ENCODE results near the gene NKD1.

The NKD1 gene

DNA sequence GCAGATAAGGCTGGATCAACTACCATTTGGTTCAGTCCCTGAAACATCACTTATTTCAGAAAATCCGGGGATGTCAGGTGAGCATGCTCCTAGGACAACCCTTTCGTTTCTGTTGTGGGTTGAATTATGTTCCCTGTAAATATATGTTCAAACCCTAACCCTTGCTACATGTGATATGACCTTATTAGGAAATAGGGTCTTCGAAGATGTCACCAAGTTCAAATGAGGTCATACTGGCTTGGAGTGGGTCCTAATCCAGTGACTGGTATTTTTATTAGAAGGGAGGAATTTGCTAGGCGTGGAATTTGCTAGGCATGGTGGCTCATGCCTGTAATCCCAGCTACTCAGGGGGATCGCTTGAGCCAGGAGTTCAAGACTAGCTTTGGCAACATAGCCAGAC, 111.6 kb downstream of the NKD1 start:
- no peak for DNase-seq

DNA sequence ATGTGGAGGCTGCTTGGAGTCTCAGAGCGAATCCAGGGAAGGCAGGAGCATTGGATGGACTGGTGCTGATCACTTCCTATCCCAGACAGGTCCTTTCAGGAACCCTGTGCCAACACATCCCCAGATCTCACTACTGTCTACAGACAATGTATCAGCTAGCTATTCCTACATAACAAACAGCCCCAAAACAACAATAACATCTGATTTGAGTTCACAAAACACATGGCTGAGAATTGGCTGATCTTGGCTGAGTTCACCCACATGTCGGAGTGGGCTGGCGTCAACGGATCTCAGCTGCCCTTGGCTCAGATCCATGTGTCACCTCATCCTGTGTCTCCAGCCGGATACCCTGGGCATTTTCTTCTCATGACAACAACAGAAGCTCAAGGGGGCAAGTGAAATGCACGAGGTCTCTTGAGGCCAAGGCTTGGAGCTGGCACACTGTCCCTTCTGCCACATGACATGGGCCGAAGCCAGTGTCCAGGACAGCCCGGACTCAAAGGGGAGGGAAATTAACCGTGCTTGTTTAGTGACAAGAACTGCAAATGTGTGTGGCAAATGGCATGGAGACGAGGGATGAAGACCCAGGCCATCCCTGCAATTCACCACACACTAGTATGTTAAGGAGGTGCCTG, 114.2 kb downstream of the NKD1 start:
- DNase-seq, result no peak

DNA sequence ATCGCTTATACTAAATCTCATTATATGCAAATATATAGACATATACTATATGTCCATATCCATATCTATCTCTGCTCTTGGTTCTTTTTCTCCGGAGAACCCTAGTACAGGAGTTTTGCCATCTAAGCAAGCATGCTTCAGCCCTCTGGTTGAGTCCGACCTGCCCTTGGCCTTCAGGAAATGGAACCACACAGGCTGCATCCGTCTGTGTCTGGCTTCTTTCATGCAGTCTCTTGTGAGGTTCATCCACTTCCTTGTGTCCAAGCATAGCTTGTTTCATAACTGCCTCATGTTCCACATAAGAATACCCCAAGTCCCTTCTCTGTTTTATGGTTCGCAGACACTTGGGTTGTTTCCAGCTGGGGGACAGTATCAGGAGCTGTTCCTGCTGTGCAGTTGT, 116.1 kb downstream of the NKD1 start:
- no peak for DNase-seq

DNA sequence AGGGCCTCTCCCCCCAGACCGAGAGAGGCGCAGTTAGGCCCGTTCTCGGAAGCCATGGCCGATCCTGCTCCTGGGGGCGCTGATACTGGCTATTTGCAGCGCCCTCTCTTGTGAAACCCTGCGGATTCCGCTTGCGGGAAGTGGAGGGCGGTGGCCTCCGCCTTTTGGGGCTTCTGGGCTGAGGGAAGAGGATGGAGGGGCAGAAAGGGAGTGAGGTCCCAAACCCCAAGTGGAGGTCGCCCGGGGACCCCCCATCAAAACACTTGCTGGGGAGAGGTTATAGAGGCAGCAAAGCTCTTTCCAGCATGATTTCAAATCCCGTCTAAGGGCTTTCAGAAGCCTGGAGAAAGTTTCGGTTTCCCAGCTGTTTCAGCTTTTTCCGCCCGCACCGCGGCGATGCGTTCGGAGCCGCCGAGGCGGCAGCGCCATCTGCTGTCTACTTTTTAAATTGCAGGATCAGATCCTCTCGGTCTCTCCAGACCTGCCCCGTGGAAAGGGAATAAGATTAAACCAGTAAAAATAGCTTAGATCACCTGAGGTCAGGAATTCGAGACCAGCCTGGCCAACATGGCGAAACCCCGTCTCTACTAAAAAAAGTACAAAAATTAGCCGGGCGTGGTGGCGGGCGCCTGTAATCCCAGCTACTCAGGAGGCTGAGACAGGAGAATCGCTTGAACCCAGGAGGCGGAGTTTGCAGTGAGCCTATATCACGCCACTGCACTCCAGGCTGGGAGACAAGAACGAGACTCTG, 117.1 kb downstream of the NKD1 start:
- DNase-seq, result no peak

DNA sequence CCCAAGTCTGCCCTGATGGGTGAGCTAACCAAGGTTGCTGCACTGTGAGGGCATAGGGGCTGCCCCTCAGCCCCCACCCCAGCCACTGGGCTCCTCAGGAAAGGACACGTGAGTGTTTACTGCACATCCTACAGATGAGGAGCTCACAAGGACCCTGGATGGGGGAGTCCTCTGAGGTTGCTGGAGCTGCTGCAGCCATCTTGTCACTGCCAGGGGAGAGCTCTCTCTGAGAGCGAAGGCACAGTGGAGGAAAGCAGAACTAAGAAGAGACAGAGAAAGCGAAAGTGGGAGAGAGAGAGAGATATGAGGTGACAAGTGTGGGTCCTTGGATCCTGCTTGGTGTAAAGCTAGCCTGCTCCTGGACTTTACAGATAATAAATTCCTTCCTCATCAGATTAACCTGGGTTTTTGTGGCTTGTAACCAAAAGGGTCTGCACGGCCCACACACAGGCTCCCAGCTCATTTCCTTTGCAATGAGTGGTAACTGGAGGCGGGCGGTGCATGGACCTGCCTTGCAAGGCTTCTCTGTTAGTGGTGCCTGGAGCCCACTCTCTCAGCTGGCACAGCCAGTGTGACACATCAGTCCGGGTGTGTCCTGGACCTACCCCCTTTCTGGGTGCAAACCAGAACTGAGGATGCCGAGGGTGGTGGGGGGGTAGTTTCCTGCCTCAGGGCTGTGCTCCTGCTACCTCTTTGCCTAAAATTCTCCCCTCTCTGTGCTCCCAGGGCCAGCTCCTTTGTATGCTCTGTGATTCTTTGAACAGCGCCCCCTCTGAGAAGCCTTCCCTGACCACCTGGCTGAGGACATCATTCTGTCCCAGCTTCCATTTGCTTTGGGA, 118.7 kb downstream of the NKD1 start:
- no peak for DNase-seq

DNA sequence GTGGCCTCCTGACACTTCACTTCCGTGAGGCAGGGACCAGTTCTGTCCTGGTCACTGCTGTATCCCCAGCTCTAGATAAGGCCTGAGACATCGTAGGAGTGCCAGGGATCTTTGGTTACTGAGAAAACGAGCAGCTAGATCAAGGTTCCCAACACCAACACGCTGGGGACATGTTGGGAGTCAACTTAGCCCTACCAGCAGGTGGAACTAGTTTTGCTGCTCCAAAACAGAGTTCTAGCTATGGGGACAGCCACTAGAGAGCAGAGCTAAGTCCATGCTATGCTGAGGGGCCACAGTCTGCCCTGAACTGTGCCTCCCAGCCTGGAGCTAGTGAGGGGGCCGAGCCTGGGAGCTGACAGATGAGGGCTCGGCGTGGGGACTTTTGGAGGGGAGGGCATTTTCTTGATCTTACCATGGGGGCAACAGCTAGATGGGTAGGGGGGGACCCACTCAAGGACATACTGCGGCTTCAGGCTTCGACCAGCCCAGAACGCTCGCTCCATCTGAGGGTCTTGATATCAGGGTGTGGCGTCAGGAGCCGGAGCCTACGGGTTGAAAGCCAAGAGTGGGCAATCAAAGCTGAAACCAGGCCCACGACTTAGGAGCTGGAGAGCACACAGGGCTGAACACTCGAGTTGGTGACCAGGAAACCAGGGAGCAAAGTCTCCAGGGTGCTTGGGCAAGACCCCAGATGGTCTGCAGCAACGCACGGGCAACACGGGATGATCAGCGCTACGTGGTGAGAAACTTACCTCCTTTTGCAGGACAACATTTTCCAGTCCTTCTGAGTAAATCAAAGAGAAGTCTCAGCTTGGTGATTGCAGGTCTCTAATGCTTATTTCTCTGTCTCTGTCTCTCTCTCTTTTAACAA, 119.5 kb downstream of the NKD1 start:
- no peak for DNase-seq

DNA sequence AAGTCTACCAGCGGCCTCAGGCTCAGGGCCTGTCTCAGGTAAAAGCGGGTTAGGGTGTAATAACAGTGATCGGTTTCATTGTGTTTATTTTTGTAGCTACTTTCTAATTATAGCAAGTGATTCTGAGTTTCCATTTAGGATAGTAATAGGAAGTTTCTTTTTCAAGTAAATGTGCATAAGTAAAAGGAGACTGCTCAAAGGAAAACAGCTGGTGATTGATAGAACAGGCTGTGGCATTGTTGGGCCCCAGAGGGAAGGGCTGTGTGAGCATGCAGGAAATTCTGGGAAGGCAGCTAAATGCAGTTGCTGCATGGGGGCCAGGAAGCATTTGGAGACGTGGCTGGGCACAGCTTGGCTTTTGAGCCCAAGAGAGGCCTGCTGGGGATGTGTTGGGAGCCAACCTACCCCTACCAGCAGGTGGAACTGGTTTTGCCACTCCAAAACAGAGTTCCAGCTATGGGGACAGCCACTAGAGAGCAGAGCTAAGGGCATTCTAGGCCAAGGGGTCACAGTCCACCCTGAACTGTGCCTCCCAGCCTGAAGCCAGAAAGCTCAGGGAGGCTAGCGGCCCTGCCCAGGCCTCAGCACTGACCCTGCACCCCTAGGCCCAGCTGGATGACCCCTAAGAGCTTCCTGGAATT, 120.3 kb downstream of the NKD1 start:
- DNase-seq, result no peak

DNA sequence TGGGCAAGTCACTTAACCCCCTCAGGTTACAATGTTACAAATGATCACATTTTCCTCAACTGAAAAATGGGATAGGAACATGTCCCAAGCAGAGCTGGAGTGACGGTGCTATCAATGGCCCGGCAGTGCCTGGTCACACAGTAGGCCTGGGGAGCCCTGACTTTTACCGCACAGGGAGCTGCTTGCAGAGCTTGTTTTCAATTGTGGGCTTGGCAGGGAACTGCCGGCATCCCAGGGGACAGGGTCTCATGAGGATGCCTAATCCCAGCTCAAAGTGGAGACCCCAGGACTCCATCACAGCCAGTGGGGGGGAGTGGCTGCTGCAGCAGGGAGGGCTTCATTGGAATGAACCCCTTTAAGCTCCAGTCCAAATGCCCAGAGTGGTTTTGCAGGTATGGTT, 121.5 kb downstream of the NKD1 start:
- DNase-seq, result no peak

DNA sequence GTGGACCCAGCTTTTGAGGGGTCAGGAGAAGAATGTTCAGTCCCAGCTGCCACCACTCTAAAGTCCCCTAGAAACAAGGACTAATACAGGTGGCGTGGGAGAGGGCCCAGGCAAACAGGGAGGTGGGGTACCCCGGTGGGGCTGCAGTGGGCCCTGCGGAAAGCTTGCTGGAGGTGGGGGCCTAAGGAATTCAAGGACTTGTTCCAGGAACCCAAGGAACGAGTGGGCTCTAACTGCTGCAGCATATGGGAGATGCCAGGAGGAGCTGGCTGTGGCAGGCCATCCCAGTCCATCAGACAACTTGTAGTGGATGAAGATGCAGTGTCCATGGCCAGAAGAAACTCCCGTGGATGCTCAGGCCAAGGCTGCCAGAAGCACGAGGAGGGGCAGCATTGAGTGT, 122.3 kb downstream of the NKD1 start:
- DNase-seq, result no peak

DNA sequence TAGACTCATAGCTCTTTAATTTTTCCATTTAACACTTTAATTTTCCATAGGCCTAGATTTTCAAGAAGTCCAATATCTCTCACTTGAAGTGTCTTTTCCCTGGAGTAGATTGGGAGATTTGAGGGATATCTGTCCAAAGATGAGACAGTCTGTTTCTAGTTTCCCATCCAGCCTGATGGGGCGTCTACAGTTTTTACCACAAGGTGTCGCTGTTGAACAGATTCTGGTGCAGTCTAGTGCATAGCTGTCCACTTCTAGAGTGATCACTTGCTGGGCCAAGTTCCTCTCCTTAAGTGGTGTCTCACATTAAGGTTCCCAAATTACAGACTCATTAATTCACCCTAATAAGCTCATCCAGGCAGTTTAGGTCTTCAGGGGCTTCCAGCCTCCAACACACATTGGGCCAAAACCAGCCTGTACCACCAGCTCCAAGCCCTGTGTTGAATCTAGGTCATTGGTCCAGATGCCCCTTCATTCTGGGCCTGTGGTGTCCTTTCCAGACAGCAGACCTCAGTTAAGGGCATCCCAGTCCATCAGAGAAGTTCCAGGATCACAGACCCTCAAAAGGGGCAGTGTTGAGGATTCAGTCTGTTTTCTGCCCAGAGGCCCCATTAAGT, 123.6 kb downstream of the NKD1 start:
- no peak for DNase-seq

DNA sequence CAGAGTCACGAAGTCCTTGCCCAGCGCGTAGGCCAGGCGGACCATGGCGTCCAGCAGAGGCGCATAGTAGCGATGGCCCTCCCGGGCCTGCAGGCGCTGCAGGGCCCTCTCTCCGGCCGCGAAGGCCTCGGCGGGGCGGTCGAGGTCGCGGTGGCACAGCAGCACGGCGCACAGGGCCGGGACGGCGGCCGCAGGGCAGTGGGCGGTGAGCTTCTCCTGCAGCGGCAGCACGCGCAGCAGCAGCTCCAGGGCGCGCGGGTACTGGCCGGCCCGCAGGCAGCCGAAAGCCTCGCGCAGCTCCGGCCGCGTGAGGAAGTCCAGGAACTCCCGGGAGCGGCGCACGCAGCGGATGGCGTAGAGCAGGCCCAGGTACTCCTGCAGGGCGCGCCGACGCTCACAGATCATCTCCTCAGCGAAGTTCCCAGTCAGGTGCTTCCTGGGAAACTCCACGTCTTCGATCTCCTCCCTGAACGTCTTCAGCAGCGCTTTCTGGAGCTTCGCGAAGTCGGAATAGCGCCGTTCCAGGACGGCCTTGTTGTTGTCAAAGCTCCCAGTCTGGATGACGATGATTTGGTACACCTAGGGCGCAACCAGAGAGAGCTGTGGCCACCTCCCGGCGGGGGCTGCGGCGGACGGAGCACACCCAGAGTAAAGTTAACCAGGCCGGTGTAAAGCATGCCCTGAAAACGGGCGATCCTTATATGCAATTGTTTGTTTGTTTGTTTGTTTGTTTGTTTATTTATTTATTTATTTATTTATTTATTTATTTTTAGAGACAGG, 125.5 kb downstream of the NKD1 start:
- no peak for DNase-seq

DNA sequence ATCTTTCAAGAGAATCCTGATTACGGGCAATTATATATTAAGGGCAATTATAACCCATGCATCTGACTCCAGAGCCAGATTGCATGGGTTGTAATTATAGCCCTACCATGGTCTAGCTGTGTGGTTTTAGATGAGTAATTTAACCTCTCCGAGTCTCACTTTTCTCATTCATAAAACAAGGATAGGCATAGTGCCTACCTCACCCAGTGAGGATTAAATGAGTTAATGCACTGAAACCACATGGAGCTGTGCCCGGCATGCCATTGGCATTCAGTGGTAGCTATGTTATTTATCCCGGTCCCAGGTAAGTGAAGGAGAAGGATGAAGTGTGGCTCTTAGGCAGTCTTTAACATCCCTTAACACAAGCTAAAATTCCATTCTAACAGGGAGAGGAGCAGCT, 126.6 kb downstream of the NKD1 start:
- DNase-seq, result no peak

DNA sequence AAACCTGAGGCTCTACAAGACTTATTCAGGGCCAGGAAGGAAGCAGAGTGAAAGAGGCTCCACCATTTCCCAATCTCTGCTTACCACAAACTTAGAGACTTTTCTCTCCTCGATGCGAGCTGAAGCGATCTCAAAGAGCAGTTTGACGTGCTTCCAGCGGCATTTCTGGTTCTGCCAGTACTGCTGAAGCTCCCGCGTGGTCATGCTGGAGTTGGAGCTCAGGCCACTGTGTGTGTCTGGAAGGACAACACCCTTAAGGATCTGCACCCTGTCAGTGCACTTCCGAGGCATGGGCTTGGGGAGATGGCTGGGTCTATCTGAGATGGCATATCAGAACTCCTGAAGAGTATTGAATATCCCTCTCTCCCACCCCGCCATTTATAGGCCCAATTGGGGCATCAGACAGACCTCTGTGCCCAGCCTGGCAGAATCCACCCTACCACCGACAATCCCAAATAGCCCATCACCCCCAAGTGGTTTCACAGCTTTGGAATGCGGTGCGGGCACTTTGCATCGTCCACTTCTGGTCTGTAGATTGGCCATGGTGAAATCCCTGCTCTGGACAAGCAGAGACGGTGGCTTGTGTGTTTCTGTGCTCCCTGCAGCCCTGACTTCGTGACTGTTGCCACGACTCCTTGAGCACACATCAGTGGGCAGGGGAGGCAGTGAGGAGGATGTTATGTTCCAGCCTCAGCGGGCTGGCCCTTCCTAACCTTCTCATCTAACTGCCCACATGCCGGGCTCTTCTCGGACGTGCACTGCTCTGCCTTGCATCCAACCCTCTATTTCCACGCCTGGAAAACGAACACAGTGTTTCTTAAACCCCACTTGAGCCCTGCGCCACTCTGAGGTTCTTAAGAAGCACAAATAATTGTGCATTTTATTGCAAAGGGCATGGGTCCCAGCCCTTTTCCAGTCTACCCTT, 127.8 kb downstream of the NKD1 start:
- DNase-seq, result no peak

DNA sequence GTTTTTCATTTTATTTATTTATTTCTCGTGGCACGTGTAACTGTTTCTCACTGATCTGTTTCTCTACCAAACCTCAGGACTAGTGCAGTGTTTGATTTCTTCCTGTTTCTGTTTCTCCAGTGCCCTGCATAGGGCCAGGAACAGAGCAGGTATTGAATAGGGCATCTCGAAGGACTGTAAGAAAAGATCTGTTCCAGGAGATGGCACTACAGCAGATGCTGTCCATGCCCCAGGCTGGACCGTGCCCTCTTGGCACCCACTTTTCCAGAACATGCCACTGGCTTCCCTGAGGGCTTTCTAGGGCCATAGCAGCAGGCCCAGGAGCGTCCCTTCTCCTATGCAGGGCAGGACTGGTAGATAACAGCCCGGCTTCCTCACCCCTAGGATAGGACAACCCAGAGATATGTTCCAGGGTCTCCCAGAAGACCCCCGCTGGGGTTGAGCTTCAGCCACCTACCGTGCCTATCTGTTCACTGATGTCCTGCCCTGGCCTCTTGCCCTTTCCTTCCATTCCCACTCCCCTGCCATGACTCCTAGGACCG, 128.6 kb downstream of the NKD1 start:
- DNase-seq, result no peak

DNA sequence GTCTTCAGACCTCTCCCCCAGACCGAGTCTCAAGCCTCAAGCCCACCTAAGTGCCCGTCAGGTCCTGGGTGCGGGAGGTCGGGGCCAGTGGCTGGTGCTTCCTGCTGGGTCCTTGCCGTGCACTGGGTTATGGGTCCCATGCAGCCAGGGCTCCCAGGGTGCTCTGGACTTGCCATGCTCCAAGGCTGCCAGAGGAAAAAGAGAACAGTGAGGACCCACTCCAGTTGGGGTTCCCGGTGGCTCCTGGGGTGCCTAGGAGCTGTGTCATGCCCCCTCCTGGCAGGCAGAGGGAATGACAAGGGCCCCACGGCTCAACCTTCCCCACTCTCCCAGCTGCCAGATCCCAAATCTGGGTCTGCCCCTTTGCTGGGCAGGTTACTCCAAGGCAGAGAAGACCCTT, 129.2 kb downstream of the NKD1 start:
- no peak for DNase-seq

DNA sequence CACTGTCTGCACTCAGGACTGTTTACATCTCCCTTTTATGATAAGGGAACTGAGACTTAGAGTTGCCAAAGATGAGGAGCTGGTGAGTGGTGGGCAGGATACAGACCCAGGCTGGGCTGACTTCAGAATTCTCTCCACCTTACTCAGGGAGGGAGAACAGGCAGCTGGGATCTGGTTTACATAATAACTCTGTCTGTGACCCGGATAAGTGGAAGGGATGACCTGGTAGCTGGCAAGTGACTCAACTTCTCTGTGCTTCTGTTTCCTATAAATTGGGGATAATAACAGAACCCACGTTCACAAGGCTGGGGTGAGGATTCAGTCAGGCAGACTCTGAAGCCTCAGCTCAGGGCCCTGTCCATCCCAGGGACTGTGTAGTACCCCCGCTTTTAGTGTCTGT, 130.3 kb downstream of the NKD1 start:
- no peak for DNase-seq

DNA sequence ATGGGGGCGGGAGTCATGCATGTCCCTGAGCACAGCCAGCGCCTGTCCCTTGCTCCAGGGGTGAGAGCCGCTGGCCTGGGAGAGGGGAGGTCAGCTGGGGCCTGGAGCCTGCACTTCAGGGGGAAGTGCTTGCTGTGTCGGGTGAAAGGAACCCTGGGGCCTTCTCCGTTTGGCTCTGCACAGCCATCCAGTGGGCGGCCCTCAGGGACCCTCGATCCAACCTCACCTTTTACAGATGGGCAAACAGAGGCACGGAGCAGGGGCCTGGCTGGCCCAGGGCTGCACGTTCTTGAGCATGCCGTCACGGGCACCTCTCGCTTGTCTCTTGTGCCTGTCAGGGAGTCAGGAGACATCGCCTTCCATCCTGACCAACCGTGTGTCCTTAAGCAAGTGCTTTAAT, 131.1 kb downstream of the NKD1 start:
- no peak for DNase-seq

DNA sequence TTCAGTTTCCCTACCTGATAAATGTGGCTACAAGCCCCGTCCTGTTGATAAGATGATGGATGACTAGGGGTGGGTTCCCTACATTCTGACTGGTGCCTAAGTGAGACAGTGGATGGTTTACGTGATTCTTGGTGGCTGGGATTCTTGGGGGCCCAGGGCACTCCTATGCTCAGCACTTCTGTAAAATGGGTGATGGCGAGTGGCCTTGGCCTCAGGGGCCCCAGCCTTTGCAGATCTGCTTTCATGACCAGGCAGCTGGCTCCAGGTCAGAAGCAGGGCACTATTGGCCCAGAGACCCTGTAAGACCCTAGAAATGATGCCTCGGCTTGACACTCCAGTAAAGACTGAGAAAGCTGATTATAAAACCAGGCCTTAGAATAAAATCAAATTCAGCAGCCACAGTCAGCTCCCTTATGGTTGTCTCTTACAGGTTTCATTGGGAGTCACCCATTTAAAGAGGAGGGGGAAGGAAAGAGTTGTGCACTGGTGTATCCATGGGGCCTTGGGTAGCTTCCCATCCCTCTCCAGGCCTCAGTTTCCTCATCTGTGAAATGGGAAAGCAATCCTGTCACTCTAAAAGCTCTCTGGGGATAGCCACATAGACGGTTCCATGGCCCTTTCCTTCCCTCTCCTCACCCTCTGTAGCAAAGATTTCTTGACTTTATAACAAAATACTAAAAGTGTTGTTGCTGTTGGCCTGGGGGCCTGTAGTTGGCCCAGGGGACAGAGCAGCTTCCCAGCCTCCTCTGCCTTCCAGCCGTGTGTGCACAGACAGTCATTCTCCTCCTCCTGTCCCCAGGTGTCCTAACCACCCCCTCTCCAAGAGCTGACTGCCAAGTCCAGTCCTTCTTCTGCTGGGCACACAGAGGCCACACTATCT, 131.7 kb downstream of the NKD1 start:
- no peak for DNase-seq

DNA sequence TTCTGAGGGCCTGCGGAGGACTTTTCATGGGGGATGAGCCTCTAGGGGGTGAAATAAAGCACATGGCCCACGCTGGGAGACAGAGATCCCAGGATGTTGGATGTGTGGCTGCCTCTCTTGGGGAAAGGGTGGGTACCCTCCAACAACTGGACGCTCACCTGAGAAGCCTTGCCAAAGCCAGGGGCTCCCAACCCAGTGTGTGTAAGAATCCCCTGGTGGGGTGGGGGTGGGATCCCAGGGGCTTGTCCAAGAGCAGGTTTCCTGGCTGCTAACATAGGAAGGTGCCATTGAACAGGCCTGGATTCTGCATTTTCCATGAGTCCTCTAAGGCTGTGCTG, 132.3 kb downstream of the NKD1 start:
- no peak for DNase-seq

Data from NCI-H2081 treated with DMSO at 0.1 percent for 48 hours (cell line).